GM19035 (cell line): ENCODE data around the gene FKBP15.
"Not testable (repeated sequence)": the region's sequence is repeated elsewhere in the genome, so short reads cannot be mapped to it uniquely, and the experiment has no call there.

Experiments used
- ATAC-seq: cut with Tn5 transposase; IDR thresholded peaks from one replicate; pipeline ENCODE4 v1.9.1; 2021; ENCODE audit not compliant: unreplicated experiment

FKBP15 gene

DNA sequence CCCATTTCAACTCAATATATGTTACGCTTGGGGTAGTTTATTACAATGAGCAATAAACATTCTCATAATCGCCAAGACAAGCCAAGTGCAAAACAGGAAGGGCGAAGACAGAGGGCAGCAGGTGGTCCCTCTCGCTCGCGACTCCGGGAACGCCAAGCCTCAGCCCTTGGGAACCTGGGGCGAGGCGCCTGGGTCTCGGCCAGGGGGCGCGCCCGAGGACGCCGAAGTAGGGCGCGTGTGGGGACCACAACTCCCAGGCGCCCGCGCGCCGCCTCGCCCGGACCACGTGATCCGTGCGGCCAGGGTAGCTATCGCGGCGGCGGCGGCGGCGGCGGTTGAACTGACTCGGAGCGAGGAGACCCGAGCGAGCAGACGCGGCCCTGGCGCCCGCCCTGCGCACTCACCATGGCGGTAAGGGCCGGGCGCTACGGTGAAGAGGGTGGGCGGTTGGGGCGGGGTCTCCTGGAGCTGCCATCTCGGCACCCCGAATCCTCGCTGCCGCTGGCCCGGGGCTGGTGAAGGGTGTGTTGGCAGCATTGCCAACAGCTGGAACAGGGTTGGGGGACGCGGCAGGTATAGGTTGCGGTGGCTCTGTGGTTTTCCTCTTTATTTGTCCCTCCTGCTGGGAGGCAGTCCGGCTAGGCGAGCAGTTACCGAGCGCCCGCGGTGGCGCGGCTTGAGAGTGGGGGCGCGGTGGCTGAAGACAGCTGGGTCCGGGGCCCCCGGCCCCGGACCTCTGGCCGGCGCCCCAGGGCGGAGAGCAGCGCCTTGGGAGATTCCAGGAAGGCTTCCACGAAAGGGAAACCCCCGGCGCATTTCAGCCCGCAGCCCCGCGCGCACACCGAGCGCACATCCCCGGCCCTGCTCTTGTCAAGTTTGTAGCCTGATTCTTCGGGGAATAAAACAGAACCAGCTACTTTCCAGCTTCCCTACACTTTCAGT is 70.1 kb downstream of the FKBP15 start, which contains the start of gene SLC31A2:
SLC31A2 (plus strand) TSS at position 338 of the 942 bp plus-strand sequence; CDS start at position 406, 68 bp downstream.
- ATAC-seq: peak; percentile 92

DNA sequence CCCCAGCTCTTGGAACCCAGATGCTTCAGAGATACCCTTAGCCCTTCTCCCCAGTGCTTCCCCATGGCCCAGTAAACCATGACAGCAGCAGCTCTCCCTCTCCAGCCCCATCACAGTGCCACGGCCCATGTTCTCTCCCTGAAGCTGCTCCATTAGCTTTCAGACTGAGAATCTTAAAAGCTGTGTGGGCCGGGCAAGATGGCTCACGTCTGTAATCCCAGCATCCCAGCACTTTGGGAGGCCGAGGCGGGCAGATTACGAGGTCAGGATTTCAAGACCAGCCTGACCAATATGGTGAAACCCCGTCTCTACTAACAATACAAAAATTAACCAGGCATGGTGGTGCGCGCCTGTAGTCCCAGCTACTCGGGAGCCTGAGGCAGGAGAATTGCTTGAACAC is 71.5 kb downstream of the FKBP15 start:
- ATAC-seq: not testable (repeated sequence)

DNA sequence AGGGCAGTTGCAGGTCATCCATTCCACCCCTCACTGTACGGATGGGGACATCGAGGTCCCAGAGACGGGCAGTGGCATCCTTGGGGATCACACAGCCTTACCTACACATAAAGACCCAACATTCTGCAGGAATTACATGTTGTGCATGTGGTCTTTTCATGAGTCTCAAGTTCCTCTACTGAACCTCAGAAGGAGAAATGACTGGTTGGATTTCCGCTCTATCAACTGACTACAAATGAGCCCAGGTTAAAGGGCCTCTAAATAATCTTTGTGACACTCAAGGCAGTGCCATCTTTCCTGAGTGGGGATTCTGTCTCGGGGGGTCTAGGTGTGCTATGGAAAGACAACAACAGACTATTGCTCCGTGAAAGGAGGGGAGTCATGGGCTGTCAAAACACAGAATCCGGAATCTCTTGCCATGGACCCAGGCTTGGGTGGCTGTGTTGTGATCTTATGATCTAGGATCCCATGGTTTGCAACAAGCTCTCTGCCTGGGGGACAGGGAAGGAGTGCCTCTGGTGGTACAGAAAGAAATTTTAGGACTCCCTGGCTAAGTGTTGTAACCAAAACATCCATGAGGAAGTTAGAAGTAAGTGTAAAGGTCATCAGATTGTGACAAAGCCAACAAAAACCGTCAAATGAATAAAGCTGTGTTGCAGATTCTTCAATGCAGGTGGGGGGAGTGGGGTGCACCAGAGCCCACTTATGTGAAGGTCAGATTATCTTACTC is 72.1 kb downstream of the FKBP15 start:
- no peak for ATAC-seq

DNA sequence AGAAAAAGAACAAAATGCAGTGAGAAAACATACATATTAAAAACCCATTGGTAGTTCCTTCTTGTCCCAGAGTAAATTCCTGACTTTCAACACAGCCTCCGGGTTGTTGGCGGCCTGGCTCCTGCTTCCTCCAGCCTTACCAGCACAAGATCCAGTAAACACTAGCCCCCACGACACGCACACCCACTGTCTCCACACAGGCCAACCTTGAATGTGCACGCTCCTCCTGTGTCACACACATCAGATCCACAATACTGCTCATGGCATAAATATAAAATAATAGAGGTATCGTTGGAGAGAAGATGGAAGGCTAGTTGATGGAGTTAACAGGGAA is 72.7 kb downstream of the FKBP15 start:
- ATAC-seq: no peak

DNA sequence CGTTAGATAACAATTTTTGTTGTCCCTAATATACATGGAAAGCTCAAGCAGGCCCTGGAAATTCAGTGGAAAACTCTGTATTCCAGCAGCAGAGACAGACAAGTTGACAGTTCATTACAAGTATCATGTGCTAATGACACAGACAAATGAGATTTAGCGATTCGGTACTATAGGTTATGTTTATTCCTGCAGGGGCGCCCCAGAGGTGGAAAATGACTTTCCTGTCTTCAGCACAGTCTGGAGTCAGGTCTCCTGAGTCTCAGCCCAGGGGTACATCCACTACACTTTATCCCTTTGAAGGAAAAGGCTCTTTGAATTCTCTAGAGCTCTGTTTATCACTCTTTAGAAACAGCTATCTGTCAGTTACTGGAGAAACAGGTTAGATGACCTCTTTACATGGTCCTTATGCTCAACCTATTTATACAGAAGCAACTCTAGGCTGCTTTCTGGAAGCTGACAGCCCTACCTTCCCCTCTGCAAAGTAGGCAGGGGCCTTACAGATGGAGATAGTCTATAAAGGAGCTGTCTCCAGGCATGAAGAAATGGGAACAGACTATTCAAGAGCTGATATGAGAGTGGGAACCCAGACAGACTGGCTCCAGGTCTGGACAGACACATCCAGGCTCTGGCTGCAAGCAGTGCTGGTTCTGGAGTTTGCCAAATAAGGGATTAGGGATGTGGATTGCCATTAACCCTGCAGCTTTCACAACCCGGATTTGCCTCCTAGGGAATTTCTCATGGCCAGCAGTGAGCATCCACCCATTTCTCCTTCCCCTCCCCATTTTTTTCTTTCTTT is 77.4 kb downstream of the FKBP15 start:
- ATAC-seq: no peak

DNA sequence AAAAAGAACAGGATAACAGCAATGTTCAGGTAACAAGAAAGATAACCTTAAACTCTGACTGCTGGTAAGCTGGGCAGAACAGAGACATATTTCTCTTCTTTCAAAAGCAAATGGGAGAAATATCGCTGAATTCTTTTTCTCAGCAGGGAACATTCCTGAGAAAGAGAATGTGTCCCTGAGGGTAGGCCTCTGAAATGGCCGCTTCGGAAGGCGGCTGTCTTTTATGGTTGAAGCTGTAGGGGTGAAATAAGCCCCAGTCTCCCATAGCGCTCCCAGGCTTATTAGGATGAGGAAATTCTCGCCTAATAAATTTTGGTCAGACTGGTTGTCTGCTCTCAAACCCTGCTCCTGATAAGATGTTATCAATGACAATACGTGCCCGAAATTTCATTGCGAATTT is 80.2 kb downstream of the FKBP15 start:
- ATAC-seq: not testable (repeated sequence)

DNA sequence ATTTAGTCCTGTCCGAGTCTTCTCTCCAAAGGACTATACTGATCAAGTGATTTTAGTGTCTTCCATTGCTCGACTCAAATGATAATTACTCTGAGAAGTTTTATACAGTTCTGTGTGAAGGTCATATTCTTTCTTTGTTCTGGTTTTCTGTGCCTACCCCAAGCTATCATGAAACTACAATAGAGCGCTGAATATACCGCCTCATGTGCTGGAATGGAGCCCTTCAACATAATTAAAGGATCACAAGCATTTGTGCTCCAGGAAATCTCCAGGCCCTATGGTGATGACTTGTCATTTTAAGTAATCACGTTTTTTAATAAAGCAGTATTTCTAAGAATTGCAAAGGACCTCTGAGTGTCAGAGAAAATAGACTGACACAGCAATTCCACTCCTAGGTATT is 81.1 kb downstream of the FKBP15 start:
- ATAC-seq: no peak

DNA sequence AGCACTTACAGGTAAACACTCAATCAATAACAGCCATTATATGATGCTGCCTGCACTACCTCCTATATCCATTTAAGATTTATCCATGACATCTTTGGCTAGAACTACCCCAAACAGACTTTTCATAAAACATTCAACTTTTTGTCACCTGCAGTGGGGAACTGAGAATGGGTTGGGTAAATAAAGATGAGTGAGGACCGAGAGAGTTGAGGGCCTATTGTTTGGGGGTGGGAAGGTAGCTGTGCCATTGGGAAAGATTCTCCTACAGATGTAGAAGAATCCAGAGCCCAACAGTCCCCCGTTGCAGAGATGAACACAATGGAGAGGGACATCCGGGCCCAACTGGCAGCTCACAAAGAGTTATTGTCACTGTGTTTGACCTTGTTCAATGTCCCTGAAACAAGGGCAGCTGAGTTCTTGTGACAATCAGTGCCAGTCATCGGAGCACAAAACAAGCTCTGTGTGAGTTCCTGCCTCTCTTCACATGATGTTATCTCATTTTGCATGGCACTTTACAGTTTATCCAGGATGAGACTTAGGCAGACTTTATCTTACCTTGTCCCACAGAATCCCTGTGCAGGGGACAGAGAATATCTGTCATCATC is 81.8 kb downstream of the FKBP15 start:
- no peak for ATAC-seq

DNA sequence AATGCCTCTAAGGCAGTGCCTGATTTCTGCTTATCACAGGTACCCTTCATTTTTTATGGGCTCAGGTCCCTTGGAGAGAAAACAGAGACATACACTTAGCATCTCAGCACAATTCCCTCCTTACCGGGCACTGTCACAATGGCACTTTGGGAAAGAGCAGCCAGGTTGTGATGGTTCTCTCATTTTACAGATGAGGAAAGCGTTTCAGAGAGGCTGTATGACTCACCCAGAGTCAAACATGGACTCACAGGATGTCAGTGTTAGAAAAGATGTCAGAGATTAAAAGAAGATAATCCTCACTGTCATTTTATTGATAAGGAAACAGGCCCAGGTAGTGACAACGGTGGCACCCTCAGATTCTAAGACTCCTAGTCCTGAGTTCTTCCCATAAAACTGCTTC is 82.3 kb downstream of the FKBP15 start:
- no peak for ATAC-seq

DNA sequence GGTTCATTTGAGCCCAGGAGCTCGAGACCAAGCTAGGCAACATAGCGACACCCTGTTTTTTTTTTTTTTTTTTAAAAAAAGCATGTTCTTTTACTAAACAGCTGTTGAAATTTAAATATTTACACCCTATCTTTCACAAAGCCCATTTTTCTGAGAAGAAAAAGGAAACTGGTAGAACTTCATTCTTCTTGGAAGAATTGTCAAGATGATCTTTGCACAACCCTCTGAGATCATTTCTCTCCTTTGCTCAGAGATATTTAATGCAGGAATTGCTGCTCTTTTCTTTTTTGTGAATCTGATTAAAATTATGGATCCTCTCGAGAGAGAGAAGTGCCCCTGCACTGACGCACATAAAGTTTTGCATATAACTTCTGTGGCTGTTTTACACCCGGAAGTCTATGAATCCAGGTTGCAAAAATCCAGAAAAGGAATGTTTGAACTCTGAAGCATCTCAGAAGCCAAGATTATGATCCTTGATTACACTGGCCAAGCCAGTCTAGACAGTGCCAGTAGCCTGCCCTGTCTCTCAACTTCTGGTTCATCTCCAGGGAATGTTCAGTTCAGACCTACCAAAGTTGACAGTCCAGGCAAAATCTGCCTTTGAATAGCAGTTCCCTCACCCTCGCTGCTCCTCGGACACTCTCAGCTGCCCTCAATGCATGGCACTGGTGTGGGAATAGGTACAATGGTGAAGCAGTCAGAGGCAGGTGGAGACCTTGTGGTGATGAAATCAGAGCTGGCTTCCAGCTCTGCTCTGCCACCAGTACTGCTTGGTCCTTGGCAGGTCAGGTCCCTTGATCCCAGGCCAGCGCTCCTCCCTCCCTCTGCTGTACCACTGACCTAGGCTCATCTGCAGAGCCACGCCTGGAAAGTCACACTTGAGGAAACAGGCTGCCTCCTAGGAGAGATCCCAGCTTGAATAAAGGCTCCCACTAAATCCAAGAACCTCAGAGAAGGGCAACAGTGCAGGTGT is 83.6 kb downstream of the FKBP15 start:
- no peak for ATAC-seq

DNA sequence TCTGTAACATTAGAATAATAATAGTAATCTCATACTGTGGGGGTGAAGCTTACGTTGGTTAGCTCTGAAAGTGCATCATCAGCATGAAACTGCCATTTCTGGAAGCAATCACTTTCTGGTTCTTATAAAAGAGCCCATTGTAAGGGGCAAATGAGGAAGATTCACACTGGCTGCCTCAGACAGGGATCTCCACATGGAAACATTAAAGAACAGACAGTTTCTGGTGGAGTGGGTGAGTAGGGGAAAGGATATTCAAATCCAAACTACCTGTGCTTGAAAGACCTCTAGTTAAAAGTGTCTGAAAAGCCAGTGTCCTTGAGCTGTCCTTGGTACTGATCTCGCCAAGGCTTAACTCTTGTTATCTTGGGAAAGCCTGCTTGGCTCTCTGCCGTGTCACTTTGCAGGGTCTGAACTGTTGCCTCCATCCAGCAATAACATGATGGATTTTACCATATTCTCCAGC is 89.4 kb downstream of the FKBP15 start:
- no peak for ATAC-seq

DNA sequence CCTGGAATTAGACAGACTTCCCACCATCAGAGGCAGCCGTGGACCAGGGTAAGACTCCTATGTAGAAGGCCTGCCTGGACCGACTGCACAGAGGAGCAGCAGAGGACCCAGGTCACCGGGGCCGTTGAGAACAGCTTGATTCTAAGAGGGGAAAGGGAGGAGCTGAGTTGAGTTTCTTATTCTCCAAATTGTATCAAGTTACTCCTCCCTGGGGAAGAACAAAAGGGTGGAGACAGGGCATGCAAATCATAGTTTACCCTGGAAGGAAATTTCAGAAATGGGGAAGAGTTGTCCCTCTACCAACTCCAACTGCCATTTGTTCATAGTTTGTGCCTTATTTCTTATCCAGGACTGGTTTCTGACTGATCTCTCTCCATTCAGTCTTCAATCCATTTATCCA is 91.2 kb downstream of the FKBP15 start:
- ATAC-seq: no peak

DNA sequence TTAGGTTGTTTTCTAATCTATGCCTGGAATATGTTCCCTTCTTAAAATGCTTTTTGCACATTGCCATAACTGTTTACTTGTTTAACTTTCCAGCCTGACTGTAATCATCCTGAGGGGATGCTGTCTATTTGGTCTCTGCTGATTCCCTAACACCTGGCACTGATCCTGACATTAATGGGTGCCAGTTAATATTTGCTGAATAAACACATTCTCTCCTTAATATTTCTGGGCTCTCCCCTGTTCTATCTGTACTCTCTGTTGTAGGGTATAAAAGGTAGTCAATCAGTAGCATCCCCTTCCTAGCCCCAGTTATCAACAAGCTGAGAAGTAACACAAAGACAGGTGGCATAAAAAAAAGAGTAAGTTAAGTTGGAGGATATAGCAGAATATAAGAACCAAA is 91.6 kb downstream of the FKBP15 start:
- no peak for ATAC-seq

DNA sequence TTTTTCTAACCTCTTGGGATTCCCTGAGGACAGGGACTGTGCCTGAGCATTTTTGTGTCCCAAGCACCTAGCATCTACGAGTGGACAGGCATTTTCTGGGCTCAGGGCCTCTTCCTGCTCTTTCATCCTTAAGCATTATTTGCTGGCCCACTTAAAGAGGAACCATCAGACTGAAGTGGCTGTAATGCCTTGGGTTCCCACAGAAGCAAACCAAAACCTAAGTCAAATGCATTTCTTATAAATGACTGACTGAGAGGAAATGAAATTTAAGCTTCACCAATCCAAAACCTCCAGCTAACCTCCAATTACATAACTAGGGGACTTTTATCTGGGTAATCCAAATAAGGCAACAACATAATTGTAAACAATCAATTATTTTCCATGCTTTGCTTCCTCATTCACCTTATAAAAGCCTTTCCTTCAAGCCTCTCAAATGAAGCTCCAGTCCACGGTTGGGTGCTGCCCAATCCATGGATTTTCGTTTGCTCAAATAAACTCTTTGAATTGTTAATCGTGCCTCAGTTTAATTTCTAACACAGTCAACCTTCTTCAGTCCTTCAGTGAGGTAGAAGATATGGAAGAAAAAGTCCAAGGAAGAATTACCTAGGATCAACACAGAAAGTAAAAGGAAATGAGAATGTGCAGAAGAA is 95.6 kb downstream of the FKBP15 start:
- no peak for ATAC-seq

DNA sequence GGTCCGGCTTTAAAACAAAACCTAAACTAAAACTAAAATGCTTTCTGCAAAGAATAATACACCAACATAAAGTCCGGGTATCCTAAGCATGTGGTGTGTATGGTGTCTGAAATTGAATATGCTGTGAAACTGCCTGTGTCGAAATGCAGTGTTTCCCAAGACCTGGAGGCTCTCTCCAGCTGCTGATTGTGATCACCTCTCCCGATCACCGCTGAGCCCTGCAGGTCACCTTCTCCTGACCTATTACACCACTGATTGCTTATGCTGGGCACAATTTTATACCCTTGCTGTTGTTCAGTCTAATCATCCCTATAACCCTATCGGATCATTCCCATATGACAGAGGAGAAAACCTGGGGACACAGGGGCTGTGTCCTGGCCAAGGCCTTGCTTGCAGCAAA is 102.2 kb downstream of the FKBP15 start:
- not testable (repeated sequence) for ATAC-seq
